RWPE1 (cell line): ENCODE results near the gene PHF12.
A peak's percentile ranks its signal among the peaks of the same experiment; 100 is the strongest.
"Not testable (repeated sequence)": the region's sequence is repeated elsewhere in the genome, so short reads cannot be mapped to it uniquely, and the experiment has no call there.

Experiments
- CTCF ChIA-PET: fragments of 350-600 bp; sonication (Branson Sonifier 250); formaldehyde crosslinking; extraction: SDS; loops from one replicate; lab custom pipeline; 2021; lab: Yijun Ruan, JAX
- POLR2A ChIA-PET: fragments of 400-600 bp; formaldehyde crosslinking; extraction: SDS; loops from one replicate; lab custom pipeline; 2020; ENCODE audit warnings: antibody characterized with exemption; ENCODE audit not compliant: low non-redundant PET; lab: Yijun Ruan, JAX
- DNase-seq: peaks from one replicate; pipeline ENCODE4 v3.0.0; 2012; ENCODE audit warnings: low spot score
- H3K27ac ChIP-seq: fragments of 450-650 bp; 2 replicates; pipeline ENCODE4 v1.5.1; 2017
- CTCF ChIP-seq: fragments of 450-650 bp; conservative IDR thresholded peaks from 2 replicates; pipeline ENCODE4 v1.5.1; 2017; ENCODE audit warnings: low read depth, mild to moderate bottlenecking

PHF12 gene

GRCh38 chr17:28878981-28879380, 72.3 kb downstream of the PHF12 start:
- H3K27ac ChIP-seq = peak overlapping the region; percentile 54
- peak; percentile 75 for DNase-seq
- CTCF ChIA-PET = interaction anchor here (0.5 to 1.6 kb wide), 6 partner anchors 13 to 152 kb away, joined by 3 to 10 read pairs (median 4); no protein-coding TSS in a partner anchor
- TF ChIP-seq CTCF = no peak; the same call in 1 of the 2 replicates
- POLR2A ChIA-PET = interaction anchor here (0.6 to 0.7 kb wide), 2 partner anchors 133 to 234 kb away, joined by 3 to 4 read pairs; partner anchors contain the start of gene BLTP2

- POLR2A ChIA-PET = no interaction called here
- CTCF ChIA-PET = interaction anchor here (0.5 to 1.6 kb wide), 4 partner anchors 13 to 114 kb away, joined by 3 to 10 read pairs (median 4); no protein-coding TSS in a partner anchor
- no peak for DNase-seq
- peak overlapping the region; percentile 41; the same call in 1 of the 2 replicates for H3K27ac ChIP-seq
- no peak for TF ChIP-seq CTCF
Observed at GRCh38 chr17:28878158-28878910, 73.0 kb downstream of the PHF12 start.

- CTCF ChIA-PET, POLR2A ChIA-PET, DNase-seq: not testable (repeated sequence)
- peak overlapping the region; percentile 41 for H3K27ac ChIP-seq
Observed at GRCh38 chr17:28877150-28877711, 74.1 kb downstream of the PHF12 start.

- ChIA-PET CTCF (no interaction called here), POLR2A (no interaction called here)
- no peak overlapping the region for H3K27ac ChIP-seq
- no peak for DNase-seq
- no peak for TF ChIP-seq CTCF
Observed at GRCh38 chr17:28875848-28876550, 75.3 kb downstream of the PHF12 start.

- CTCF ChIA-PET = interaction anchor here (0.6 kb wide), 2 partner anchors 23 to 115 kb away, joined by 3 read pairs; no protein-coding TSS in a partner anchor
Observed at GRCh38 chr17:28874750-28875149, 76.6 kb downstream of the PHF12 start.

DNA sequence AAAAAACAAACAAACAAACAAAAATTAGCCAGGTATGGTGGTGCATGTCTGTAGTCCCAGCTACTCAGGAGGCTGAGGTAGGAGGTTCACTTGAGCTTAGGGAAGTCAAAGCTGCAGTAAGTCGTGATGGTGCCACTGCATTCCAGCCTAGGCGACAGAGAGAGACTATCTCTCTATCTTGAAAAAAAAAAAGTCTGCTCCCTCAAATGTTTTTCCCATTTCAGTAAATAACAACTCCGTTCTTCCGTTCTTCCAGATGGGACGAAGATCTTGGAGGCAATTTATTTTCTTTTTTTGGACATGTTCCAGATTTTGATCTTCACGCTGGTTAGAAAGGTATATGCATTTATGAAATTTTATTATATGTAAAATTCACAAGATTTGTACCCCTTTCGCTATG, 77.5 kb downstream of the PHF12 start:
- no peak overlapping the region for H3K27ac ChIP-seq
- CTCF ChIA-PET = interaction anchor here (1.0 kb wide), 1 partner anchor 147 kb away, joined by 3 read pairs; no protein-coding TSS in a partner anchor
- POLR2A ChIA-PET = no interaction called here
- no peak for DNase-seq
- TF ChIP-seq CTCF = no peak

More at GRCh38 chr17:28874750-28875149, 76.6 kb downstream of the PHF12 start:
- TF ChIP-seq CTCF = no peak
- POLR2A ChIA-PET = no interaction called here
- DNase-seq = no peak
- no peak overlapping the region for H3K27ac ChIP-seq
